Putamen (tissue), 1 donor: Measurements from ENCODE around the gene SCD.
"Not testable (repeated sequence)": the region's sequence is repeated elsewhere in the genome, so short reads cannot be mapped to it uniquely, and the experiment has no call there.

Experiments
- DNase-seq: peaks from one replicate; pipeline ENCODE4 v3.0.0-alpha.2; 2016; ENCODE audit warnings: low spot score

Gene SCD

DNA sequence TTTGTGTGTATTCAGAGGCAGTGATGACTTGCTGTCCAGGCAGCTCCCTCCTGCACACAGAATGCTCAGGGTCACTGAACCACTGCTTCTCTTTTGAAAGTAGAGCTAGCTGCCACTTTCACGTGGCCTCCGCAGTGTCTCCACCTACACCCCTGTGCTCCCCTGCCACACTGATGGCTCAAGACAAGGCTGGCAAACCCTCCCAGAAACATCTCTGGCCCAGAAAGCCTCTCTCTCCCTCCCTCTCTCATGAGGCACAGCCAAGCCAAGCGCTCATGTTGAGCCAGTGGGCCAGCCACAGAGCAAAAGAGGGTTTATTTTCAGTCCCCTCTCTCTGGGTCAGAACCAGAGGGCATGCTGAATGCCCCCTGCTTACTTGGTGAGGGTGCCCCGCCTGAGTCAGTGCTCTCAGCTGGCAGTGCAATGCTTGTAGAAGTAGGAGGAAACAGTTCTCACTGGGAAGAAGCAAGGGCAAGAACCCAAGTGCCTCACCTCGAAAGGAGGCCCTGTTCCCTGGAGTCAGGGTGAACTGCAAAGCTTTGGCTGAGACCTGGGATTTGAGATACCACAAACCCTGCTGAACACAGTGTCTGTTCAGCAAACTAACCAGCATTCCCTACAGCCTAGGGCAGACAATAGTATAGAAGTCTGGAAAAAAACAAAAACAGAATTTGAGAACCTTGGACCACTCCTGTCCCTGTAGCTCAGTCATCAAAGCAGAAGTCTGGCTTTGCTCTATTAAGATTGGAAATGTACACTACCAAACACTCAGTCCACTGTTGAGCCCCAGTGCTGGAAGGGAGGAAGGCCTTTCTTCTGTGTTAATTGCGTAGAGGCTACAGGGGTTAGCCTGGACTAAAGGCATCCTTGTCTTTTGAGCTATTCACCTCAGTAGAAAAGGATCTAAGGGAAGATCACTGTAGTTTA, 15.8 kb downstream of the SCD start:
- no peak for DNase-seq

DNA sequence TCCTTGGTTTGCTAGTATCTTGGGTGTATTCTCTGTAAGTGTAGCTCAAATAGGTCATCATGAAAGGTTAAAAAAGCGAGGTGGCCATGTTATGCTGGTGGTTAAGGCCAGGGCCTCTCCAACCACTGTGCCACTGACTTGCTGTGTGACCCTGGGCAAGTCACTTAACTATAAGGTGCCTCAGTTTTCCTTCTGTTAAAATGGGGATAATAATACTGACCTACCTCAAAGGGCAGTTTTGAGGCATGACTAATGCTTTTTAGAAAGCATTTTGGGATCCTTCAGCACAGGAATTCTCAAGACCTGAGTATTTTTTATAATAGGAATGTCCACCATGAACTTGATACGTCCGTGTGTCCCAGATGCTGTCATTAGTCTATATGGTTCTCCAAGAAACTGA, 17.1 kb downstream of the SCD start:
- DNase-seq = no peak

DNA sequence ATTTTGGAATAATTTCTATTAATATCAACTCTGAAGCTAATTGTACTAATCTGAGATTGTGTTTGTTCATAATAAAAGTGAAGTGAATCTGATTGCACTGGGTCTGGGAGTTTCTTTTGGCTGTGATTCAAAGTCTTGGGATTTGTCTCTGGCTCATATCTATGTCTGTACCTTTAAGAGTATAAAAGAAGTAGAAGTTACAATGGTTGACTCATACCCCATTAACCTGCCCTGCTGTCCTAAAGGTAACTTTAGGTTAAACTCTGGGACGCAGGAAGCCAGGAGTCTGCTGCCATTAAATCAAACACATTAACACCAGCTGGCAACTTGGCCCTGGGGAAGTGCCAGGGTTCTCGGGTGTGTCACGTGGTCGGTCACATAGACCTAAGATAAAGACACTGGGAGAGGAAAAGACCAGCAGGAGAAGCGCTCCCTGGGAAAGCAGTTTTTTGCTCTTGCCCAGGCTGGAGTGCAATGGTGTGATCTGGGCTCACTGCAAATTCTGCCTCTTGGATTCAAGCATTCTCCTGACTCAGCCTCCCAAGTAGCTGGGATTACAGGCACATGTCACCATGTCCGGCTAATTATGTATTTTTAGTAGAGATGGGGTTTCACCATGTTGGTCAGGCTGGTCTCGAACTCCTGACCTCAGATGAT, 17.8 kb downstream of the SCD start:
- DNase-seq = no peak

DNA sequence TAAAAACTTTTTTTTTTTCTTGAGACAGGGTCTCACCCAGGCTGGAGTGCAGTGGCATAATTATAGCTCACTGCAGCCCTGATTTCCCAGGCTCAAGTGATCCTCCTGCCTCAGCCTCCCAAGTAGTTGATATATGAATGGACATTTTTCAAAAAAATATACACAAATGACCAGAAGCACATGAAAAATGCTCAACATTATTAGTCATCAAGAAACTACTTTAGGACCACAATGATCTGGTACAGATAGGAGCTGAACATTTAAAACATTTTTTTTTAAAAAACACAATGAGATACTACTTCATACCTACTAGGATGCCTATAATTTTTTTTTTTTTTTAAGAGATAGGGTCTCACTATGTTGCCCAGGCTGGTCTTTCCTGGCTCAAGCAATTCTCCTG, 21.7 kb downstream of the SCD start:
- no peak for DNase-seq

DNA sequence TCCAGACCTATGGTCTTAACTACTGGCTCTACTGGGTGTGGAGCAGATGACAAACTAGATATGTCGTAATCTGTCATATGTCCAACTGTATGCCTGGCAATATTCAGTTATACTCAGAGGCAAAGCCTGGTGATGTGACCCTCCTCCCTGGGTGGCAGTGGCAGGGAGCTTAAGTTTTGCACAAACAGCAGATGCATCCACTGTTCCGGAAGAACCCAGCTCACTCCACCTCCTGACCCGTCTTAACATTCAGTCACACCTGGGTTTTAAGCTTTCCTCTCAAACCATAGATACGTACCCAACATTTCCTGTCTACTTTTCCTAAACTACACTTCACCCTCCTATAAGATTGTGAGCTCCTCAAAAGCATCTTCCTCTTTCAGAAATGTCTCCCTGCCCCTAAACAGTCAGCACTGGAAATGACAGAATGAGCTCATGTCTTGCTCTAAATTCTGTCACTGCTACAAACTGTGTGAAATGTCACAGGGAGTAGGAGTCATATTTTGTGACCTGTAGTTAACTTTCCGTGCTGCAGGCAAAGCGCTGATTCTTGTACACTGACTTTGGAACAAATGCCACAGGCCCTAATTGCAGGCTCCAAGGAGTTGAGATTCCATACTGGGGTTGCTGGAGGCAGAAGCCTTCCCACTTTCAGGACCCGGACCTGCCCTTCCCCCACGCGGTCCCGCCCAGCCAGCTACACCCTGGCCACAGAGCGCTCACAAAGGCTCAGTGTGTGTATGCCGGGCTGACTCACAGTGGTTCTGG, 23.9 kb downstream of the SCD start:
- peak; percentile 88 for DNase-seq

DNA sequence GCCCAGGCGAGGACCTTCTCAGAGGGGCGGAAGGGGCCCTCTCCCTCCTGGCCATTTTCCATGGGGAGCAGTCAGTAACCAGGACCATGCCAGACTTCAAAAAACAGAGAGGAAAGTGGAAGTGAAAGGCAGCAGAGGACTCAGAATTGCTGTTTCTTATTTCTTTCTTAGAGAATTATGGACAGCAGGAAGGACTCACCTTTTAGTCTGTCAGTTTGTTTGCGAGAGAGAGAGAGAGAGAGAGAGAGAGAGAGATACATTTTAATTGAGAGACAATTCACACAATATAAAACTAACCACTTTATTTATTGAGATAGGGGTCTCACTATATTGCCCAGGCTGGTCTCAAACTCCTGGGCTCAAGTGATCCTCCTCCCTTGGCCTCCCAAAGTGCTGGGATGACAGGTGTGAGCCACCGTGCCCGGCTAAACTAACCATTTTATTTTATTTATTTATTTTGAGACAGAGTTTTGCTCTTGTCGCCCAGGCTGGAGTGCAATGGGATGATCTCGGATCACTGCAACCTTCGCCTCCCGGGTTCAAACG, 24.5 kb downstream of the SCD start:
- DNase-seq = no peak

DNA sequence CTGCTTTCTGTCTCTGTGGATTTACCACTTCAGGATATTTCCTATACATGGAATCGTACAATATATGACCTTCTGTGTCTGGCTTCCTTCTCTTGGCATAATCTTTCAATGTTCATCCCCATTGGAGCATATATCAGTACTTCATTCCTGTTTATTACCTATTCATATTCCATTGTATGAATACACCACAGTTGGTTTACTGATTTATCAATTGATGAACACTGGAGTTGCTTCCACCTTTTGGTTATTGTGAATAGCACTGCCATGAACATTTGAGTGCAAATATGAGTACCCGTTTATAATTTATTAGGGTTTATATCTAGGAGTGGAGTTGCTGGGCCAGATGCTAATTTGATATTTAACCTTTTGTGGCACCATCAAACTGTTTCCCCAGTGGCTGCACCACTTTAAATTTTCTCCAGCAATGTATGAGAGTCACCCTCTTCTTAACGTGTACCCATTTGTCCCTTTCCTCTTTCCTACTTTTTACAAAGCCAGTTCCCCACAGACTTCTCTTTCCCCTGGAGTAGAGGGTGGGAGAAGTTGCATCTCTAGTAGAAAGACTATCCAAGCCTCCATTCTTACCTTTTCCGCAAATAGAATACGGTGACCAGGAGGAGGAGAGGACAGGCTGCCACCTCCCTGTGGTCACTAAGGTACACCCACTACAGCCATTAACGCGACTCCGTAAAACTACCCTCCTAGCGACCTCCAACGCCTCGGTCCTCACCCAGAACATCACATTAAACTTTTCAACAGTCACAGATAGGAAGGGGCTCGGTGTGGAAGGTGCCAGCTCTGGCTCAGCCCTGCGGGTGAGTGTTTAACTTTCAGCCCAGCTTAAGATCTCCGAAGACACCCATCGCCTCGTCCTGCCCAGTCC, 25.6 kb downstream of the SCD start:
- DNase-seq = no peak

DNA sequence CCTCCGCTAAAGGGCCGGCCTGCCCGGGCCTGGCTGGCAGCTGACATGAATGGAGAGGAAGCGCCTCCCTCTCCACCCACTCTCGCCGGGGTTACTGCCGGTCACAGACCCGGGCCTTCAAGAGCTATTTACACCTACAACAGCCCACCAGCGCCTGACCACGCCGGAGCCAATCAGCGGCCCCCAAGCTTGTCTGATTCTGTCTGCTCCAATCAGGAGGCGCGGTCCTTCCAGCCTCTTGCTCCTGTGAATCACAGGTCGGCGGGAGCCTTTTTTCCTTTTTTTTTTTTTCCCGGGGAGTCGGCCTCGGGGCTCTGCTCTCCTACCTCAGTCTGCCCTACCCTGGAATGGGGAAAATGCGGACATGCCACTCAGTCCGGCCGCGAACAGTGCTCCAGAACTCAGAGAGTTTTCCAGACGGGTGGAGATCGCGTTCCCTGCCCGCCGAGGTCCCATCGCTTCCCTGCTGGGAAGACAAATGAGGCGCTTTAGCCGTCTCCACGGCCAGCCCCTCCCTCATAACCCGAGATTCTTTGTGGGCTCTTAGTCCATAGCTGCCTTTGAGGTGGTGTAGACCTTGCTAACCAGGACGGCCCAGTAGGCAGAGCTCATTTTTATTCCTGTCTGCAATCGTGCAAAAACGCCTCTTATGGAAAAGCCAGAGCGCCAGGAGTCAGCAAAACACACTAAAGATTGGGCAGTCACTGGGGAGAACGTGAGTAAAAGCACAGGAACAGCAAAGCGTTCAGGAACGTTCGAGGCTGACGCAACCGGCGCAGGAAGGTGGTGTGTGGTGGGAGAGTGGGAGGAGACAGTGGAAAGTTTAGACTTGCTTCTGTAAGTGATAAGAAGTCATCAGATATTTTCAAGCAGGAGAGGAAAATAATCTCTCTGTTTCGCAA, 26.5 kb downstream of the SCD start:
- DNase-seq = peak; percentile 98

DNA sequence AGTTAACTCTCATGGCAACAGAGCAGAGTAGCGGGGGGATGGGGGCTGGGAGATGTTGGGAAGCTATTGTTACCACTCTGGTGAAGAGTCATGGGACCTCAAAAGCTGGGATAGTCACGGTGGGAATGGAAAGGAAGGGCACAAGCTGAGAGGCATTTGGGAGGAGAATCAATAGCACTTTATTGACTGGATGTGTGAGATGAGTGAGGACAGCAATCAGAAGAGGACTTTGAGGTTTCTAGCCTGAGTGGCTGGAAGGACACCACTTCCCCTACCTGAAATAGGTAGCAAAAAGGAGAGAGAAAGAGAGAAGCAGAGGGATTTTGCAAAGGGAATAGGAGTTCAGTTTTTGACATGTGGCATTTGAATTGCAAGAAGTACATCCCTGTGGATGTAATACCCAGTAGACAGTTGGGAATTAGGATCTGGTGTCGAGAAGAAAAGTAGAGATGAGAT, 27.2 kb downstream of the SCD start:
- DNase-seq = no peak

DNA sequence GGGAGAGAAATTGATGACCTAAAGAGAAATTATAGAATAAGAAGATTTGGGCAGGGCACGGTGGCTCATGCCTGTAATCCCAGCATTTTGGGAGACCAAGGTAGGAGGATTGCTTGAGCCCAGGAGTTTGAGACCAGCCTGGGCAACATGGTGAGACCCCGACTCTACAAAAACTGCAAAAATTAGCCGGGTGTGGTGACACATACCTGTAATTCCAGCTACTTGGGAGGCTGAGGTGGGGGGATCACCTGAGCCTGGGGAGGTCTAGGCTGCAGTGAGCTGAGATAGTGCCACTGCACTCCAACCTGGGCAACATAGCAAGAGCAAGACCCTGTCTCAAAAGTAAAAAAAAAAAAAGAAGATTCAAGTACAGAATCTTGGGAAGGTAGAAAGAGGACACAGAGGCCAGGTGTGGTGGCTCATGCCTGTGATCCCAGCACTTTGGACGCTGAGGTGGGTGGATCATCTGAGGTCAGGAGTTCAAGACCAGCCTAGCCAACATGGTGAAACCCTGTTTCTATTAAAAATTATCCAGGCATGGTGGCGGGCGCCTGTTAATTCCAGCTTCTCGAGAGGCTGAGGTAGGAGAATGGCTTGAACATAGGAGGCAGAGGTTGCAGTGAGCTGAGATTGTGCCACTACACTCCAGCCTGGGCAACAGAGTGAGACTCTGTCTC, 27.8 kb downstream of the SCD start:
- DNase-seq = not testable (repeated sequence)

DNA sequence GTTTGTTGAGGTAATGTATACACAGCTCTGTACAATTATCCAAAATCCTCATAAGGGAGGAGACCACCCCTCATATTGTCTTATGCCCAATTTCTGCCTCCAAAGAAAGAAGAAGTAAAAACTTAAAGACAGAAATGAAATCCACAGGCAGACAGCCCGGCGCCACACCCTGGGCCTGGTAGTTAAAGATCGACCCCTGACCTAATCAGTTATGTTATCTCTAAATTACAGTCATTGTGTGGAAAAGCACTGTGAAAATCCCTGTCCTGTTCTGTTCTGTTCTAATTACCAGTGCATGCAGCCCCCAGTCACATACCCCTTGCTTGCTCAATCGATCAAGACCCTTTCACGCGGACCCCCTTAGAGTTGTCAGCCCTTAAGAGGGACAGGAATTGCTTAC, 29.6 kb downstream of the SCD start:
- not testable (repeated sequence) for DNase-seq

DNA sequence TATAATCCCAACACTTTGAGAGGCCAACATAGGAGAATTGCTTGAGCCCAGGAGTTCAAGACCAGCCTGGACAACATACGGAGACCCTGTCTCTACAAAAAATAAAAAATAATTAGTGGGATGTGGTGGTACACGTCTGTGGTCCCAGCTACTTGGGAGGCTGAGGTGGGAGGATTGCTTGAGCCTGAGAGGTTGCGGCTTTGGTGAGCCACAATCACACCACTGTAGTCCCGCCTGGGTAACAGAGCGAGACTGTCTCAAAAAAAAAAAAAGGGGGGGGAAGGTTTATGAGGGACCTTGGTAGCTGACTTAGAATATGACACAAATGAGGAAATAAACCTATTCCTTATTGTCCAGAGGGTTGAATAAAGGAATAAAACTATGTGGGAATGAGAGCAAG, 30.8 kb downstream of the SCD start:
- DNase-seq = no peak

DNA sequence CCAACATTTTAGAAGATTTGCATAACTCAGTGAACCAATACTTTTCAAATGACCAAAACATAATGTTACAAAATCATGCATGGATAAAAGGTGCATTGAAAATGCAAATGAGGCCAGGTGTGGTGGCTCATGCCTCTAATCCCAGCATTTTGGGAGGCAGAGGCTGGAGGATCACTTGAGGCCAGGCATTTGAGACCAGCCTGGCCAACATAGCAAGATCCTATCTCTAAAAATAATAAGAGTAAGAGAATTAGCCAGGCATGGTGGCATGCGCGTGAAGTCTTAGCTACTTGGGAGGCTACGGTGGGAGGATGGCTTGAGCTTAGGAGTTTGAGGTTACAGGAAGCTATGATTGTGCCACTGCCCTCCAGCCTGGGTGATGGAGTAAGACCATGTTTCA, 33.4 kb downstream of the SCD start:
- DNase-seq = no peak

DNA sequence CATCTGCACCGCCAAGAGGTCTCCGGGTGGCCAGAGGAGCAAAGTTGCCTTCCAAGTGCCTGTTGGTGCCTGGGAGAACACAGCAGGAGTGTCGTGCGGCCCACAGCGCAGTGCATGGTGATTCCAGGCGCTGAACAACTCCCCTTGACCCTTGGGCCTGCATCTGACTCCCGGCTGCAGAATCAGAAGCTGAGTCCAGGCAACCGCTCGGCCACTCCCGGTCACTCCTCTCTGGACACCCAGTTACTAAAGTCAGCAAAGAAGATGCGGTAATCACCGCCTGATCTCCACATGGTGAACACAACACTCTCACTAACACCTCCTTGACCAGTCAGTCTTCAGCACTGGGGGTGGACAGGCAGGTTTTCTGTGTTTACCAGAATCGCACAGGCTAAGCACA, 35.5 kb downstream of the SCD start:
- no peak for DNase-seq

DNA sequence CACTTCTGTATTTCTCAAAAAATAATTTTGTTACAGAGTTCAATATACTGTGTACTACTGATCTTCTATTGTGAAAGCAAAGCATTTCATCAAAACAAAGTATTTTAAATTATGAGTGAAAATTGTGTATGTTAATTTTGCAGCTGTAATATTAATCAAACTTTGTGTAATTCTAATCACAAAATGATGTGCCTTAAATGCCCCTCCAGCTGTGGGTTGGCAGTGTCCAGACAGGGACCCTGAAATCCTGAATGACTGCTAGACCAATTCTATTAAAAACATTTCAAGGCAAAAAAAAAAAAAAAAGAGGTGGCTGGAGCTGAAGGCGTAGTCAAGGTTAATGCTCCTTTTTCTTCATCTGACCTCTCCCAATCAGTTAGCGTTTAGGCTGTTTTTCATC, 36.2 kb downstream of the SCD start:
- DNase-seq = no peak

DNA sequence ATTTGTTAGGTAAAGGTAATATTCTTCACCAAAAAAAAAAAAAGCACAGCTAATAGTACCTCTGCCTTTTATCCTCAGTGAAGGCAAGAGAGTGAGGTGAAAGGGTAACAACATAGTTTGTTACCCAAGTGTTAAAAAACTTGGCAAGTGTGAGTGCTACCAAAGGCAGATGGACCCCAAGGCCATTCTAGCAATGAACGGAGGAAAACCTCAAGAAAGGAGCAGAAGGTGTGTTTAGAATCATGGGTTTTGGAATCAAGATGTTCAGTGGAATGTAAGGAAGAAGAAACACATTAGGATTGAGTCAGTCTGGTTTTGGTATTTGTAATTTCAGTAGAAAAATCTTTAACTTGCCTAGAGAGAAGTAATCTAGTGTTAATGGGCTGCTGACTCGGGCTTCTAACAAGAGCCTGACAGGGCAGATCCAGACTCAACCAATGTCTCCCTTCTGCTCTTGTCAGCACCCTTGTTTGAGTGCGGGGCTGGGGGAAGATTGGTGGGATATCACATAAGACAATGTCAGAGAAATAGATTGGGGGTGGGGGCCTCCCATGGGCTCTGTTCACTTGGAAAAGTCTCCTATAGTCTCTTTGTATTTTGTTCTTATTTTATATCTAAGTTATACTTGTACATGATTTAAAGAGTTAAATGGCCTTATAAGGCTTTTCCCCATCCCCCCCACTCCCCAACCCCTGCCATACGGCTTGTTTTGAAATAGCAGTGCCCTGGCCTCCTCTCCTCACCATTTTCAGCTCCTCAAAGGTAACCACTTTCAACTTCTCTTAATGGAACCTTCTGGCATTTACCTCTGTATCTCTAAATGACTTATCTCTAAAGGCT, 44.4 kb downstream of the SCD start:
- DNase-seq = no peak

DNA sequence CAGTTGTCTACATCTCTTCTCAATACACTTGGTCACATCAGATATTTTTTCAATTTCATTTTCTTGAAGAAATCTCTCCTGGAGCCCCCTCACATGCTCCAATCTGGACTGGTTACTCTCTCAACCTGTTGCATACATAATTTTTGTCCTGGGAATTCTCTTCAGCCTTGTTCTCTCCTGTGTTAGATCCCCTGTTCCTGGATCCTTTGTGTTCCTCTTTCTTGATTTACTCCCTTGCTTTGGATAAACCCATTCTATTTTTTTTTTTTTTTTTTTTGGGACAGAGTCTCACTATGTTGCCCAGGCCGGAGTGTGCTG, 45.6 kb downstream of the SCD start:
- DNase-seq = no peak

DNA sequence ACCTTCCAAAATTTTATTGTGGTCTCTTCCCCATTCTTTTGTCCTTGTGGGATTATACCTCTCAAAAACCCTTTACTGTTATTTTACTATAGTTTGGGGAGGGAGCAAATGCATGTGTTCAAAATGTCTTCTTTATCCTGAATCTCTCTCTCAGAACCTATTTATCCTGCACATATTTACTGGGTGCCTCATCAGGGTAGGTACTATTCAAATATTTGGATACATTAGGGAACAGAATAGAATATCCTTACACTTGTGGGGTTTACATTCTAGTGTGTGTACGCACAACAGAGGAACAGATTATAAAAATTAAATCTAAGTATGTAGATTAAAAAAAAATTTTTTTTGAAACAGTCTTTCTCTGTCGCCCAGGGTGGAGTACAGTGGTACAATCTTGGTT, 48.6 kb downstream of the SCD start:
- no peak for DNase-seq

DNA sequence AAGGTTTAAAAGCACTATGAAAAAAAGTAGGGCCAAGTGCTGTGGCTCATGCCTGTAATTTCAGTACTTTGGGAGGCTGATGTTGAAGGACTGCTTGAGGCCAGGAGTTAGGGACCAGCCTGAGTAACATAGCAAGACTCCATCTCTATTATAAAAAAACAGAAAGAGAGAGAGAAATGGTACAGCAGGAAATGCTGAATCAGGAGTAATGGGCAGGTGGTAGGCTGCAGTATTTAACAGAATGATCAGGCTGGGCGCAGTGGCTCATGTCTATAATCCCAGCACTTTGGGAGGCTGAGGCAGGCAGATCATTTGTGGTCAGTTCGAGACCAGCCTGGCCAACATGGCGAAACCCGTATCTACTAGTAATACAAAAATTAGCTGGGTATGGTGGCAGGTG, 49.6 kb downstream of the SCD start:
- DNase-seq = no peak
